Gastrocnemius medialis (tissue), 4 donors: ENCODE results near the gene CORO1A.

Experiments used
- CTCF ChIP-seq, 5 experiments: fragments of 450-650 bp in 3 of 5; fragments of 200-600 bp in 2 of 5; sonication (generic) in 2 of 5; IDR thresholded peaks in 4 of 5; conservative IDR thresholded peaks in 1 of 5; 1 replicate in 4 of 5; 2 replicates in 1 of 5; pipeline ENCODE4 v1.5.1; 2016 to 2019; ENCODE audit warnings: antibody characterized with exemption in 5 of 5, mild to moderate bottlenecking in 3 of 5, moderate library complexity in 3 of 5
- POLR2A ChIP-seq, 2 donors: fragments of 450-650 bp; IDR thresholded peaks; one replicate each; pipeline ENCODE4 v1.6.1; 2017; ENCODE audit warnings: antibody characterized with exemption in 2 of 2, mild to moderate bottlenecking in 2 of 2, moderate library complexity in 2 of 2

GRCh38 chr16:30166202-30166902 lies 17.1 kb upstream of the CORO1A start:
- no peak for TF ChIP-seq CTCF (IDR thresholded peaks at IDR 0.05 in 4 of 5, conservative IDR thresholded peaks at IDR 0.05 in 1 of 5)
- TF ChIP-seq POLR2A (IDR thresholded peaks at IDR 0.05): no peak
